ENCODE data around the gene SYVN1.
"Not testable (repeated sequence)": the region's sequence is repeated elsewhere in the genome, so short reads cannot be mapped to it uniquely, and the experiment has no call there.

Gene SYVN1

GRCh38 chr11:65150509-65151299, 16.4 kb upstream of the SYVN1 start:
- DNase-seq: peak; percentile 72

GRCh38 chr11:65150131-65150508, 15.8 kb upstream of the SYVN1 start:
- not testable (repeated sequence) for DNase-seq

GRCh38 chr11:65148657-65149056, 14.3 kb upstream of the SYVN1 start:
- DNase-seq: no peak

GRCh38 chr11:65147352-65148075, 13.2 kb upstream of the SYVN1 start:
- DNase-seq: no peak

- no peak for DNase-seq
Measured at GRCh38 chr11:65141896-65142494, 7.7 kb upstream of the SYVN1 start.

GRCh38 chr11:65136515-65137096, 2.3 kb upstream of the SYVN1 start:
- no peak for DNase-seq

GRCh38 chr11:65135633-65136145, 1.4 kb upstream of the SYVN1 start:
- no peak for DNase-seq

GRCh38 chr11:65134952-65135632, 773 bp upstream of the SYVN1 start:
- peak; percentile 85 for DNase-seq

- no peak for DNase-seq
Measured at GRCh38 chr11:65133724-65134123, 595 bp downstream of the SYVN1 start.

- no peak for DNase-seq
Measured at GRCh38 chr11:65132988-65133700, 1.2 kb downstream of the SYVN1 start.

- no peak for DNase-seq
Measured at GRCh38 chr11:65132238-65132987, 1.9 kb downstream of the SYVN1 start.

- DNase-seq: no peak
Measured at GRCh38 chr11:65131895-65132237, 2.5 kb downstream of the SYVN1 start.

GRCh38 chr11:65131417-65131776, 2.9 kb downstream of the SYVN1 start:
- no peak for DNase-seq

GRCh38 chr11:65130631-65131416, 3.5 kb downstream of the SYVN1 start:
- DNase-seq: no peak

GRCh38 chr11:65129649-65130441, 4.5 kb downstream of the SYVN1 start:
- no peak for DNase-seq

GRCh38 chr11:65128182-65129145, 5.9 kb downstream of the SYVN1 start:
- DNase-seq: no peak

- no peak for DNase-seq
Measured at GRCh38 chr11:65127473-65128181, 6.7 kb downstream of the SYVN1 start.
